GM18505 (cell line): ENCODE measurements around the gene PHTF2.
"Not testable (repeated sequence)": the region's sequence is repeated elsewhere in the genome, so short reads cannot be mapped to it uniquely, and the experiment has no call there.

Experiments
- ATAC-seq: cut with Tn5 transposase; IDR thresholded peaks from one replicate; pipeline ENCODE4 v1.9.1; 2021; ENCODE audit not compliant: unreplicated experiment
- POLR2A ChIP-seq: IDR thresholded peaks from 4 replicates; pipeline ENCODE4 v1.6.1; 2011; ENCODE audit warnings: borderline replicate concordance; ENCODE audit not compliant: insufficient read depth, insufficient read length; ENCODE audit errors: extremely low read depth

PHTF2 gene

GRCh38 chr7:77866370-77866769 lies 67.8 kb downstream of the PHTF2 start:
- no peak for TF ChIP-seq POLR2A
- ATAC-seq: no peak

DNA sequence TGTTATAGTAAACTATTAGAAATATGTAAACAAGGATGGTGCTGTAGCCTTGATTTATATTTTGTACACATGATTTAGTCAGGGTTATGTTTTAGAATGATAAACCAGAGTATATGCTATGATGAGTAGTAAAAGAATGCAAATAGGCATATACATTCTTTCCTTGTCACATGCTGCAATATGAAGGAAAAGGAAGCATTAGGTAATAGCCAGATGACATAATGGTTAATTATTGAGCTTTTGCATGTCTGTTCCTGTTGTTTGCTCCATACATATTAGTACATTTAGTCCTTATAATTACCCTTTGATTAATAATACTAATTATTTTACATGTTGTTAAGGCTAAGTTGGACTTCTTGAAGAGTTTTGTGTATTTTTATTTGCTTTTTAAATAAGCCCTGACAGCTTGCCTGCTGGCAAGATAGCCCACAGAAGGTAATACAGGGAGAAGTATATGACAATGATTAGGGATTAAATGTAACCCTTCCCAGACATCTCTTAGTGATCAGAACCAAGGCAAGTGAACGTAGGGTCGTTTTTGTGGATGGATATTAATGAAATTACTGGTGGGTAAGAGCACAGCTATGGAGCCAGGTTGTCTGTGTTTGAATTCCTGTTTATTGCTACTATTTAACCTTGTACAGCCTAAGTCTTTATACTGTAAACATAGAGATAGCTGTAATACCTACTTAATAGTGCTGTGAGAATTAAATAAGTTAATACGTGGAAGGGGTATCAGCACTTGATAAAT lies 68.4 kb downstream of the PHTF2 start:
- no peak for ATAC-seq
- no peak for TF ChIP-seq POLR2A

DNA sequence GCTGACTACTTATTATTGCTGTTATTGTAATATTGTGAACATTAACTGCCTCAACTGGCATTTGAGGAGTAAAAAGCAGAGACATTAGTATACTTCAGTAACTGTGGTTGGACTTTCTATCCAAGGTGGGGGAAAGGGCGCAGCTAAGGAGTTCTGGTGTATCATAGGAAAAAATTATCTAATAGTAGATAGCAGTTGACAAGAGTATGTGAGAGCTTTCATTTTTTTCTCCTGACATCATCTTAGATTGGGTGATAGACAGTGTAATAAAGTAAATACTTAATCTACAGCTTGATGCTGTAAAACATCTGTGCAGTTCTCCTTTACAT lies 68.9 kb downstream of the PHTF2 start:
- no peak for ATAC-seq
- no peak for TF ChIP-seq POLR2A

DNA sequence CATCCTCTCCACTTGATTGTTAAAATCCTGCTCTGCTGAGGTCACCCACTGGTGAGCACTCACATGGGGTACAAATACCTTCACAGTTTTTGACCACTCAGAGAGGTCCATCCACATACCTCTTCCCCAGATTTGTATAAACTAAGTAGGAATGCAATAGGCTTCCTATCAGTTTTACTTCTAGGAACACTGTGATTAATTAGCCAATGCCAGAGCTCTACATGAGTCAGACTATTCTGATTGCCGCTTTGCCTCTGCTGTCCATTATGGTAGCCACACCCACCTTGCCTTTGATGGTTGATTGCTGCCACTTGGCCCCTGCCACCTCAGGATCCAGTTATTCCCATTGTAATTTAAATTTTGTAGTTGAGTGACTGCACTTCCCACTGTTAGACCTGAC lies 73.7 kb downstream of the PHTF2 start:
- not testable (repeated sequence) for ATAC-seq

- ATAC-seq: not testable (repeated sequence)
Measured at GRCh38 chr7:77873416-77874327, 75.1 kb downstream of the PHTF2 start.

DNA sequence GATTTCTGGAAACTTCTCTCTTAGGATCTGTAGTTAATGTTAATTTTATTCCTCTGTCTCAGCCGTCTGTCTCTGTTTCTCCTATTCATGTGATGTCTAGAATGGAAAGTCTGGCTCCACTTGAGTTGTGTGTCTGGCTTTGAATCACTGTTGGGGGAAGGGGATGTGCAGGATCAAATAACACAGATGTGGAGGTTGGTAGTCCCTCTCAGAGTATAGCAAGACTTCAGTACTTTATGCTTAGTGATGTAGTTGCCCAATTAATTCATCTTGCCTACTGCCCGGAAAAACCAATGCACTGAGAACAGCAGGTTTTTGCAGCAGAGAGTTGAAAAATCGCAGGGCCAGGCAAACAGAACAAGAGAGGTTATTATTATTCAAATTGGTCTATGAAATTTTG lies 79.2 kb downstream of the PHTF2 start:
- no peak for TF ChIP-seq POLR2A
- ATAC-seq: no peak

DNA sequence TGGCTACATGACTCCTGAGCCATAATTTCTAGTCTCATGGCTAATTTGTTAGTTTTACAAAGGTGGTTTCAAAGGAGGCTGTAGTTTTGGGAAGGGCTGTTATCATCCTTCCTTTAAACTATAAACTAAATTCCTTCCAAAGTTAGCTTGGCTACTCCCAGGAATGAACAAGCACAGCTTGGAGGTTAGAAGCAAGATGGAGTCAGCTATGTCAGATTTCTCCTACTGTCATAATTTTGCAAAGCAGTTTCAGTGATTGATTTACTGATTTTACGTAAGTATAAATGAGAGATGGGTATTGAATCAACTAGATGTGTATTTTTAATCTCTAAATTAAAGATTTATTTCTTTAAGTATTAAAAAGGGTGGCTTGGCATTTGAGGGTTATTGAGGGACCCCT lies 79.9 kb downstream of the PHTF2 start:
- ATAC-seq: no peak

DNA sequence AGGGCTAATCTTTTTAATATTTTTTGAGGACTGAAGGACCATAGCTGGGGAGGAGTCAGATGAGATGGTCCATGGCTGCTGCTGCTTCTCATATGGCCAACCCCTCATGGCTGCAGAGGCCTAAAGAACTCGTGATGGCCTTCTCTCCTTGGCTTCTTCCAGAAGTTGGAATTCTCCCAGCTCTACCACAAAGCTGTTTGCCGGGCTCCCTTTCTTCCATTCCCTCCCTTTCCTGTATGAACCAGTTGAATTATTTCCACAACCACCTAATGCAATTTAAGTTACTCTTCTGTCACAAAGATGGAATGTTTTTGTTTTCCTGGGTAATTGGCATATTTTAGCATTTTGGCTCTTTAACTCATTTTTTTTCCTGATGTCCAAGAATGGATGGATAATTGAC lies 80.7 kb downstream of the PHTF2 start:
- no peak for TF ChIP-seq POLR2A

More for the DNA sequence above, 79.9 kb downstream of the PHTF2 start:
- TF ChIP-seq POLR2A: no peak

DNA sequence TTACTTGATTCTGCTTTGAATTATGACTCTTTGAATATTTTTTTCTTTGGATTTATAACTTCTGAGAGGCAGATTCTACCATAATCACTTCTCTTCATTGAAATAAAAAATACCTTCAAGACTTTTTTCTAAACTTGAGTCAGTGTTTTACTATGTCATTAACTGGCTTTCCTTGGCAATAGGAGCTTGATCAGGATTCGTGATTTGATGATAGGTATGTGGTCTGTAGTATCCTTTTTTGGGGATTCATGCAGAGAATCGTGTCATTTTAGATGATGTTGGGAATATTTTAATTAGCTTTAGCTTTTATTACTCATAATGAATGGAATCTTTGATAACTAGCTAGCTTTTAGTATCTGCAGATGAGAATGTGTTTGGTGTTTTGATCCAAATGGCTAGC lies 83.3 kb downstream of the PHTF2 start:
- ATAC-seq: no peak
- no peak for TF ChIP-seq POLR2A

More for the DNA sequence above, 80.7 kb downstream of the PHTF2 start:
- ATAC-seq: no peak

- no peak for TF ChIP-seq POLR2A
- no peak for ATAC-seq
Measured at GRCh38 chr7:77885155-77885554, 86.6 kb downstream of the PHTF2 start.

DNA sequence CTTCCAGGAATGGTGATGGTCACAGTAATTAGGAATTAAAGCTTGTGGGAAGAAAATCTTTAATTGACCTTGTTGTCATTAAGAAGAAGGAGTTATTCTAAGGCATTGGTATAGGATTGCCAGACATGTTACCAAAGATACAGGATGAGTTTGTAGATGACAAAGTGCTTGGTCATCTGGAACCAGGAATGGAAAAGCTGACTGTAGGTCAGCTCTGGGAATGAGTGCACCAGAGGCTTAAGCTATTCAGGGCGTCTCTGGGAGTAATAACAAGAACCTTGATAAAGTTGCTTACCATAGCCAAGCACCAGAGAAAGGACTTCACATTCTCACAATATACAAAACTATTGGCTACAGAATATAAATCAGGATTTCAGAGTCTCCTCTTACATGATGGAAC lies 89.0 kb downstream of the PHTF2 start:
- no peak for TF ChIP-seq POLR2A
- no peak for ATAC-seq

- no peak for ATAC-seq
- no peak for TF ChIP-seq POLR2A
Measured at GRCh38 chr7:77888998-77889397, 90.4 kb downstream of the PHTF2 start.

DNA sequence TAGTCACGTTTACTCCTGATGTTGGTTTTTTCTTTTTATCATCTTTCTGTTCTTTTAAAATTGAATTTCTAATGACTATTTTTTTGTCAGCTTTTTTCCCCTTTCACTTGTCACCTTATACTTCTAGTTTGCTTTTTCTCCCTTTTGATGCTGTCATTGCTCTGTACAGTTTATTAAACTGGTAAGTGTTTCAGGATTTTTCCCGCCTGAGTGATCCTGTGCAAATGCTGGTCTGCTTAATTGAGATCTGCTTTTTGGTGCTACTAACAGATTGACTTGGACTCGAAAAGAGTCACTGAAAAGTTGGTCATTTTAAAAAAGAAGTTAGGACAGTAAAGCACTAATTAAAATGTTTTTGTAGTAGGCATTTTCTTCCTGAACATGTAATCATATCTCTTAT lies 95.2 kb downstream of the PHTF2 start:
- ATAC-seq: no peak
- TF ChIP-seq POLR2A: no peak

GRCh38 chr7:77894574-77895091 lies 96.1 kb downstream of the PHTF2 start:
- ATAC-seq: no peak
- TF ChIP-seq POLR2A: no peak
